HCT116 (cell line): ENCODE results near the gene CFD. TPM values are rescaled to one million over a fixed set of nuclear protein-coding genes. Genes with fewer than 3 reads are reported as not detected.
A peak's percentile ranks its signal among the peaks of the same experiment; 100 is the strongest.
"Not testable (repeated sequence)": the region's sequence is repeated elsewhere in the genome, so short reads cannot be mapped to it uniquely, and the experiment has no call there.

Experiments
- ATAC-seq: fragments of 200-7000 bp; cut with Tn5 transposase; 2 replicates; pipeline ENCODE4 v1.9.1; 2020; ENCODE audit warnings: mild to moderate bottlenecking, moderate library complexity
- BruUV-seq: library from RNA; stranded (reverse); fragments of 400-500 nt; replicated peaks from 2 replicates; lab custom pipeline; 2021; lab: Mats Ljungman, UMichigan
- CTCF ChIA-PET: fragments of 300-600 bp; sonication (Branson Sonifier 250); formaldehyde crosslinking; loops from one replicate; lab custom pipeline; 2021; ENCODE audit warnings: antibody characterized with exemption; lab: Charles Lee
- POLR2A ChIA-PET: fragments of 300-600, 350-600 bp; sonication (Branson Sonifier 250); formaldehyde crosslinking; loops from one replicate; lab custom pipeline; 2021; ENCODE audit warnings: antibody characterized with exemption; lab: Charles Lee
- RAD21 ChIA-PET, 2 experiments: fragments of 300-600 bp; sonication (Branson Sonifier 250); formaldehyde crosslinking; loops; one replicate each; lab custom pipeline; 2023; ENCODE audit warnings: low total read pairs in 2 of 2; ENCODE audit not compliant: uncharacterized antibody in 2 of 2, unreplicated experiment in 2 of 2, low non-redundant PET in 1 of 2; lab: Charles Lee
- DNase-seq: peaks from one replicate; pipeline ENCODE4 v3.0.0-alpha.2; 2010; ENCODE audit warnings: low read depth, low spot score
- H2AFZ ChIP-seq: fragments of 200-600 bp; shearing (Covaris generic), sonication (generic); 2 replicates; pipeline ENCODE4 v1.6.1; 2017; ENCODE audit warnings: low read depth, mixed run types, mixed read lengths, antibody characterized with exemption, low read length; ENCODE audit not compliant: poor library complexity, severe bottlenecking
- H3K27ac ChIP-seq: 2 replicates; pipeline ENCODE4 v1.5.1; 2012; ENCODE audit warnings: low read depth, low read length
- H3K27me3 ChIP-seq: fragments of 200-600 bp; sonication (generic); 2 replicates; pipeline ENCODE4 v1.6.1; 2016; ENCODE audit warnings: mixed run types, low read length, mixed read lengths; ENCODE audit not compliant: insufficient read depth
- H3K36me3 ChIP-seq, 2 experiments: fragments of 200-500 bp in 1 of 2; fragments of 200-600 bp in 1 of 2; sonication (Bioruptor generic) in 1 of 2; sonication (generic) in 1 of 2; 2 replicates each; pipeline versions ENCODE4 v1.5.1 to v1.6.1; 2014 to 2016; ENCODE audit warnings: low read length in 2 of 2, inconsistent platforms in 1 of 2, mixed read lengths in 1 of 2, mixed run types in 1 of 2; ENCODE audit not compliant: insufficient read depth in 2 of 2, control insufficient read depth in 1 of 2
- H3K4me1 ChIP-seq, 2 experiments: fragments of 200-600 bp in 1 of 2; sonication (generic) in 1 of 2; 2 replicates each; pipeline versions ENCODE4 v1.5.1 to v1.6.1; 2012 to 2017; ENCODE audit warnings: low read length in 2 of 2, inconsistent platforms in 1 of 2, mild to moderate bottlenecking in 1 of 2, mixed read lengths in 1 of 2, mixed run types in 1 of 2, moderate library complexity in 1 of 2; ENCODE audit not compliant: insufficient read depth in 2 of 2, control insufficient read depth in 1 of 2
- H3K4me2 ChIP-seq: fragments of 200-600 bp; sonication (generic); 2 replicates; pipeline ENCODE4 v1.6.1; 2017; ENCODE audit warnings: mixed run types, low read length, mixed read lengths
- H3K4me3 ChIP-seq, 2 experiments: fragments of 200-600 bp in 1 of 2; sonication (generic) in 1 of 2; replicated peaks in 1 of 2; 2 replicates each; pipeline ENCODE4 v1.5.1; 2011 to 2016; ENCODE audit warnings: low read length in 2 of 2, control low read depth in 1 of 2, low read depth in 1 of 2, mild to moderate bottlenecking in 1 of 2, mixed read lengths in 1 of 2, mixed run types in 1 of 2
- H3K79me2 ChIP-seq: fragments of 200-600 bp; sonication (generic); 2 replicates; pipeline ENCODE4 v1.6.1; 2017; ENCODE audit warnings: mild to moderate bottlenecking, mixed run types, low read length, moderate library complexity, mixed read lengths; ENCODE audit not compliant: insufficient read depth
- H3K9ac ChIP-seq: fragments of 200-600 bp; sonication (generic); 2 replicates; pipeline ENCODE4 v1.6.1; 2016; ENCODE audit warnings: low read length, mixed read lengths
- H3K9me2 ChIP-seq: fragments of 200-600 bp; sonication (generic), shearing (Covaris generic); 2 replicates; pipeline ENCODE4 v1.6.1; 2017; ENCODE audit warnings: mixed run types, mild to moderate bottlenecking, moderate library complexity; ENCODE audit not compliant: insufficient read depth
- H3K9me3 ChIP-seq, 2 experiments: fragments of 200-500 bp in 1 of 2; fragments of 200-600 bp in 1 of 2; sonication (Bioruptor generic) in 1 of 2; sonication (generic) in 1 of 2; 2 replicates each; pipeline ENCODE4 v1.6.1; 2014 to 2017; ENCODE audit warnings: low read length in 2 of 2, mixed read lengths in 2 of 2, inconsistent platforms in 1 of 2, low read depth in 1 of 2, mild to moderate bottlenecking in 1 of 2, mixed run types in 1 of 2, moderate library complexity in 1 of 2; ENCODE audit not compliant: control insufficient read depth in 1 of 2, insufficient read depth in 1 of 2
- H4K20me1 ChIP-seq: fragments of 200-600 bp; sonication (generic), shearing (Covaris generic); 2 replicates; pipeline ENCODE4 v1.6.1; 2017; ENCODE audit warnings: mixed run types, mild to moderate bottlenecking, moderate library complexity; ENCODE audit not compliant: insufficient read depth
- EZH2 ChIP-seq: fragments of 200-600 bp; sonication (generic); IDR thresholded peaks from 2 replicates; pipeline ENCODE4 v1.6.1; 2017; ENCODE audit warnings: antibody characterized with exemption, mixed run types
- EZH2phosphoT487 ChIP-seq: fragments of 200-600 bp; IDR thresholded peaks from 2 replicates; pipeline ENCODE4 v1.6.1; 2018; ENCODE audit warnings: antibody characterized with exemption, borderline replicate concordance
- SP1 ChIP-seq: IDR thresholded peaks from 2 replicates; pipeline ENCODE4 v1.6.1; 2012; ENCODE audit warnings: low read depth
- SRF ChIP-seq: IDR thresholded peaks from 2 replicates; pipeline ENCODE4 v1.6.1; 2012; ENCODE audit warnings: low read depth
- TCF7L2 ChIP-seq: IDR thresholded peaks from 2 replicates; pipeline ENCODE4 v1.7.0; 2011; ENCODE audit warnings: borderline replicate concordance, inconsistent platforms; ENCODE audit not compliant: insufficient read depth, insufficient read length; ENCODE audit errors: extremely low read depth
- intact Hi-C: fragments of 100-400 bp; cut with micrococcal nuclease; formaldehyde crosslinking; loops from 2 replicates; pipeline ENCODE4 v1.10.0; 2022
- total RNA-seq: library from RNA; stranded (reverse); gene quantifications from one replicate; pipeline ENCODE4 v1.2.1, GENCODE V29; 2021; ENCODE audit not compliant: unreplicated experiment
- TF ChIP-seq, protein P1 (sequence below): IDR thresholded peaks from 2 replicates; pipeline ENCODE4 v1.6.1; 2012; ENCODE audit warnings: low read depth

The CFD gene
- total RNA-seq, 1 experiment from 2014 or later = 80.2 TPM

- TF ChIP-seq, protein P1, sequence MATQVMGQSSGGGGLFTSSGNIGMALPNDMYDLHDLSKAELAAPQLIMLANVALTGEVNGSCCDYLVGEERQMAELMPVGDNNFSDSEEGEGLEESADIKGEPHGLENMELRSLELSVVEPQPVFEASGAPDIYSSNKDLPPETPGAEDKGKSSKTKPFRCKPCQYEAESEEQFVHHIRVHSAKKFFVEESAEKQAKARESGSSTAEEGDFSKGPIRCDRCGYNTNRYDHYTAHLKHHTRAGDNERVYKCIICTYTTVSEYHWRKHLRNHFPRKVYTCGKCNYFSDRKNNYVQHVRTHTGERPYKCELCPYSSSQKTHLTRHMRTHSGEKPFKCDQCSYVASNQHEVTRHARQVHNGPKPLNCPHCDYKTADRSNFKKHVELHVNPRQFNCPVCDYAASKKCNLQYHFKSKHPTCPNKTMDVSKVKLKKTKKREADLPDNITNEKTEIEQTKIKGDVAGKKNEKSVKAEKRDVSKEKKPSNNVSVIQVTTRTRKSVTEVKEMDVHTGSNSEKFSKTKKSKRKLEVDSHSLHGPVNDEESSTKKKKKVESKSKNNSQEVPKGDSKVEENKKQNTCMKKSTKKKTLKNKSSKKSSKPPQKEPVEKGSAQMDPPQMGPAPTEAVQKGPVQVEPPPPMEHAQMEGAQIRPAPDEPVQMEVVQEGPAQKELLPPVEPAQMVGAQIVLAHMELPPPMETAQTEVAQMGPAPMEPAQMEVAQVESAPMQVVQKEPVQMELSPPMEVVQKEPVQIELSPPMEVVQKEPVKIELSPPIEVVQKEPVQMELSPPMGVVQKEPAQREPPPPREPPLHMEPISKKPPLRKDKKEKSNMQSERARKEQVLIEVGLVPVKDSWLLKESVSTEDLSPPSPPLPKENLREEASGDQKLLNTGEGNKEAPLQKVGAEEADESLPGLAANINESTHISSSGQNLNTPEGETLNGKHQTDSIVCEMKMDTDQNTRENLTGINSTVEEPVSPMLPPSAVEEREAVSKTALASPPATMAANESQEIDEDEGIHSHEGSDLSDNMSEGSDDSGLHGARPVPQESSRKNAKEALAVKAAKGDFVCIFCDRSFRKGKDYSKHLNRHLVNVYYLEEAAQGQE = no peak
Observed at GRCh38 chr19:889662-890295, 30.3 kb downstream of the CFD start (continued).

DNA sequence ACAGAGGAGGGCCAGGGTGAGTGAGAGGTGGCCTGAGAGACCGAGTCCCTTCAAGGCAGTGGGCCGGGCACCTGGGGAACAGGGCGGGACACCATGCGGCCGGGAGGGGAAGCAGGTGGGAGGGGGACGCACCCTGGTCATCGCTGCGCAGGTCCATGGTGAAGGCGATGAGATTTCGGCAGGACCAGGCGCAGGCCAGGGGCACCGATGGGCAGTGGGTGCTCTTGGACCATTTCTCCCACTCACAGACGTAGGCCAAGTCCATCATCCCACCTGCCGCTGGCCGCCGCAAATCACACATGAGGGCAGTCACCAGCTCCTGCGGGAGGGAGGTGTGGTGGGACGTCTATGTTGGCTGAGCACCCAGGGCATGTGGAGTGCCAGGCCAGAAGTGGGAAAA lies 31.4 kb downstream of the CFD start:
- no peak overlapping the region; the same call in 1 of the 2 replicates for H3K27ac ChIP-seq
- DNase-seq = no peak
- ATAC-seq = no peak
- H3K4me2 ChIP-seq = no peak overlapping the region
- CTCF ChIA-PET = no interaction called here
- POLR2A ChIA-PET = no interaction called here
- intact Hi-C loops = no loop called here
- no peaks in the 10 kb centered on the region for H4K20me1 ChIP-seq
- no peaks in the 10 kb centered on the region for H3K9me2 ChIP-seq
- no peak overlapping the region for H2AFZ ChIP-seq
- no peak for TF ChIP-seq TCF7L2
- TF ChIP-seq EZH2phosphoT487 = no peak
- no peak for TF ChIP-seq SP1
- TF ChIP-seq EZH2 = no peak
- no peak for TF ChIP-seq SRF
- H3K4me3 ChIP-seq = no peak overlapping the region
- no peaks in the 10 kb centered on the region for H3K9me3 ChIP-seq
- no peak overlapping the region for H3K9ac ChIP-seq
- RAD21 ChIA-PET = no interaction called here
- BruUV-seq = no TSS peak
- peaks cover 12% of the 10 kb centered on the region; the same call in 1 of the 2 replicates for H3K79me2 ChIP-seq
- no peaks in the 10 kb centered on the region for H3K27me3 ChIP-seq
- peaks cover 9 to 19% of the 10 kb centered on the region in 2 experiments; a peak in 3 of 4 replicates for H3K36me3 ChIP-seq
- peaks cover 0 to 13% of the 10 kb centered on the region in 2 experiments; a peak in 2 of 4 replicates for H3K4me1 ChIP-seq

DNA sequence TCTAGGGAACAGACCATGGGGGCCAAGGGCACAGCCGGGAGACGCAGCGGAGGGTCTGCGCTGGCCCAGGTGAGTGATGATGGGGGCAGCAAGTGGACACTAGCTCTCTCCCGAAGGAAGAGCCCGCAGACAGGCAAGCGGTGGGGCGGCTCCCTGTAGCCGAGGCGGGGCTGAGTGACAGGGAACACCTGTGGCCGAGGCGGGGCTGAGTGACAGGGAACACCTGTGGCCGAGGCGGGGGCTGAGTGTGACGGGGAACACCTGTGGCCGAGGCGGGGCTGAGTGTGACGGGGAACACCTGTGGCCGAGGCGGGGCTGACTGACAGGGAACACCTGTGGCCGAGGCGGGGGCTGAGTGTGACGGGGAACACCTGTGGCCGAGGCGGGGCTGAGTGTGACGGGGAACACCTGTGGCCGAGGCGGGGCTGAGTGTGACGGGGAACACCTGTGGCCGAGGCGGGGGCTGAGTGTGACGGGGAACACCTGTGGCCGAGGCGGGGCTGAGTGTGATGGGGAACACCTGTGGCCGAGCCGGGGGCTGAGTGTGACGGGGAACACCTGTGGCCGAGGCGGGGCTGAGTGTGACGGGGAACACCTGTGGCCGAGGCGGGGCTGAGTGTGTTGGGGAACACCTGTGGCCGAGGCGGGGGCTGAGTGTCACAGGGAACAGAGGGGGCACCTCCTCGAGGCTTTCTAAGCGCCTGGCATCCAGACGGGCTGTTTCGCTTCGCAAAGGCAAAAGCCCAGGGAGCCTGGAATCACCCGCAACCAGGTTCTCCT lies 32.1 kb downstream of the CFD start:
- H3K27me3 ChIP-seq, H3K9me3 ChIP-seq, H3K9me2 ChIP-seq, BruUV-seq, H4K20me1 ChIP-seq, H2AFZ ChIP-seq, POLR2A ChIA-PET, DNase-seq, intact Hi-C loops, RAD21 ChIA-PET, CTCF ChIA-PET, ATAC-seq: not testable (repeated sequence)
- H3K4me1 ChIP-seq = peaks cover 0 to 13% of the 10 kb centered on the region in 2 experiments; a peak in 2 of 4 replicates
- peak overlapping the region; percentile 87 for H3K9ac ChIP-seq
- peak overlapping the region; percentile 80 for H3K4me2 ChIP-seq
- peaks cover 7 to 19% of the 10 kb centered on the region in 2 experiments; a peak in 3 of 4 replicates for H3K36me3 ChIP-seq
- peaks cover 12% of the 10 kb centered on the region; the same call in 1 of the 2 replicates for H3K79me2 ChIP-seq
- H3K27ac ChIP-seq = peak overlapping the region; percentile 82
- peak overlapping the region; percentile 83 to 85 for H3K4me3 ChIP-seq
